GM12878 (cell line): ENCODE results near the gene ZC3H11A. TPM values are rescaled to one million over a fixed set of nuclear protein-coding genes. Genes with fewer than 3 reads are reported as not detected.

Experiments
- ATAC-seq: fragments of 200-7000 bp; cut with Tn5 transposase; 3 replicates; pipeline ENCODE4 v1.9.1; 2020; ENCODE audit warnings: mild to moderate bottlenecking, moderate library complexity
- BruUV-seq: library from RNA; stranded (reverse); fragments of 400-500 nt; replicated peaks from 2 replicates; lab custom pipeline; 2021; lab: Mats Ljungman, UMichigan
- CTCF ChIA-PET: fragments of 300-600 bp; sonication (Branson Sonifier 250); formaldehyde crosslinking; extraction: SDS; loops from one replicate; lab custom pipeline; 2021; ENCODE audit warnings: inconsistent platforms; lab: Yijun Ruan, JAX
- POLR2A ChIA-PET: fragments of 350-600 bp; formaldehyde crosslinking; extraction: SDS; loops from one replicate; lab custom pipeline; 2021; ENCODE audit warnings: inconsistent platforms; lab: Charles Lee
- RAD21 ChIA-PET: fragments of 300-600 bp; sonication (Branson Sonifier 250); formaldehyde crosslinking; loops from one replicate; lab custom pipeline; 2023; ENCODE audit warnings: antibody characterized with exemption; ENCODE audit not compliant: unreplicated experiment; lab: Charles Lee
- SMC1A ChIA-PET: fragments of 300-600 bp; sonication (Branson Sonifier 250); formaldehyde crosslinking; loops from one replicate; lab custom pipeline; 2023; ENCODE audit not compliant: unreplicated experiment, uncharacterized antibody; lab: Charles Lee
- DNase-seq: peaks from one replicate; pipeline ENCODE4 v3.0.0-alpha.2; 2011; ENCODE audit warnings: low read depth, low spot score
- FAIRE-seq: peaks from 3 replicates; lab custom pipeline; 2011; peaks lifted over from hg19 to GRCh38; lab: Jason Lieb, UNC
- H2AFZ ChIP-seq: 2 replicates; pipeline ENCODE4 v1.6.0; 2011; ENCODE audit warnings: low read depth, low read length, control low read depth; ENCODE audit not compliant: control insufficient read depth
- H3K27ac ChIP-seq: 2 replicates; pipeline ENCODE4 v1.5.1; 2011; ENCODE audit warnings: control low read depth; ENCODE audit not compliant: control insufficient read depth, insufficient read depth
- H3K27me3 ChIP-seq, 2 experiments: replicated peaks in 1 of 2; 2 replicates each; pipeline versions ENCODE4 v1.6.0 to v1.6.1; 2011; ENCODE audit warnings: low read length in 1 of 2; ENCODE audit not compliant: control insufficient read depth in 2 of 2, insufficient read depth in 2 of 2
- H3K36me3 ChIP-seq, 2 experiments: 2 replicates each; pipeline ENCODE4 v1.5.1; 2011; ENCODE audit warnings: low read length in 1 of 2; ENCODE audit not compliant: control insufficient read depth in 2 of 2, insufficient read depth in 2 of 2
- H3K4me1 ChIP-seq: 2 replicates; pipeline ENCODE4 v1.6.1; 2011; ENCODE audit warnings: mild to moderate bottlenecking, low read length, moderate library complexity, mixed read lengths; ENCODE audit not compliant: control insufficient read depth, insufficient read depth
- H3K4me2 ChIP-seq: 2 replicates; pipeline ENCODE4 v1.6.0; 2011; ENCODE audit warnings: control low read depth; ENCODE audit not compliant: control insufficient read depth, insufficient read depth
- H3K4me3 ChIP-seq: fragments of 200-600 bp; sonication (generic); 2 replicates; pipeline ENCODE4 v1.5.1; 2016
- H3K79me2 ChIP-seq: 2 replicates; pipeline ENCODE4 v1.6.0; 2011; ENCODE audit warnings: low read length; ENCODE audit not compliant: control insufficient read depth, insufficient read depth
- H3K9ac ChIP-seq: 2 replicates; pipeline ENCODE4 v1.8.0; 2011; ENCODE audit warnings: low read length, control low read depth, mixed read lengths; ENCODE audit not compliant: control insufficient read depth, insufficient read depth
- H3K9me3 ChIP-seq: replicated peaks from 3 replicates; pipeline ENCODE4 v1.5.1; 2011; ENCODE audit warnings: mild to moderate bottlenecking, low read length; ENCODE audit not compliant: control insufficient read depth, insufficient read depth
- H4K20me1 ChIP-seq: 2 replicates; pipeline ENCODE4 v1.6.0; 2011; ENCODE audit not compliant: control insufficient read depth, insufficient read depth
- ASH2L ChIP-seq: fragments of 300-600, 200-600 bp; sonication (generic); IDR thresholded peaks from 2 replicates; pipeline ENCODE4 v1.6.1; 2017; ENCODE audit warnings: low read depth, mild to moderate bottlenecking, borderline replicate concordance
- BHLHE40 ChIP-seq, 2 experiments: fragments of 450-650 bp in 1 of 2; IDR thresholded peaks; 2 replicates each; pipeline ENCODE4 v1.6.1; 2011 to 2017; ENCODE audit warnings: low read depth in 2 of 2, borderline replicate concordance in 1 of 2, improper control_type of control experiment in 1 of 2, low read length in 1 of 2, mild to moderate bottlenecking in 1 of 2
- CBFB ChIP-seq: IDR thresholded peaks from 2 replicates; pipeline ENCODE4 v1.6.1; 2016; ENCODE audit warnings: antibody characterized with exemption, low read depth
- CBX5 ChIP-seq: sonication (generic); IDR thresholded peaks from 2 replicates; pipeline ENCODE4 v1.6.1; 2016; ENCODE audit warnings: low read depth, moderate library complexity, mild to moderate bottlenecking, inconsistent platforms
- EGR1 ChIP-seq, 2 experiments: IDR thresholded peaks; 1 replicate in 1 of 2; 2 replicates in 1 of 2; pipeline ENCODE4 v1.6.1; 2011 to 2012; ENCODE audit warnings: low read depth in 2 of 2, low read length in 2 of 2, borderline replicate concordance in 1 of 2, mild to moderate bottlenecking in 1 of 2, moderate library complexity in 1 of 2
- FOXM1 ChIP-seq: IDR thresholded peaks from 2 replicates; pipeline ENCODE4 v1.6.1; 2012; ENCODE audit warnings: low read depth, mild to moderate bottlenecking, inconsistent platforms, low read length, moderate library complexity
- MYB ChIP-seq: fragments of 150-350 bp; IDR thresholded peaks from 2 replicates; pipeline ENCODE4 v1.6.1; 2014; ENCODE audit warnings: mild to moderate bottlenecking, low read depth, low read length, borderline replicate concordance
- MYC ChIP-seq: IDR thresholded peaks from 2 replicates; pipeline ENCODE4 v1.6.1; 2011; ENCODE audit warnings: mild to moderate bottlenecking, low read length, moderate library complexity, inconsistent platforms; ENCODE audit not compliant: insufficient read depth, insufficient replicate concordance, insufficient read length, severe bottlenecking
- PAX5 ChIP-seq: IDR thresholded peaks from 2 replicates; pipeline ENCODE4 v1.6.1; 2011; ENCODE audit warnings: low read depth, low read length, borderline replicate concordance
- SIN3A ChIP-seq: IDR thresholded peaks from 2 replicates; pipeline ENCODE4 v1.6.1; 2012; ENCODE audit warnings: low read depth, low read length, improper control_type of control experiment
- SMARCA5 ChIP-seq: fragments of 450-650 bp; IDR thresholded peaks from 2 replicates; pipeline ENCODE4 v1.6.1; 2017; ENCODE audit warnings: mild to moderate bottlenecking
- WRNIP1 ChIP-seq: IDR thresholded peaks from 2 replicates; pipeline ENCODE4 v1.6.1; 2011; ENCODE audit warnings: low read depth, low read length, improper control_type of control experiment, borderline replicate concordance
- ZZZ3 ChIP-seq: IDR thresholded peaks from 2 replicates; pipeline ENCODE4 v1.6.1; 2011; ENCODE audit warnings: low read depth; ENCODE audit not compliant: control insufficient read depth, insufficient read length
- WGBS: methylation state at CpG from one replicate; pipeline ENCODE4 v1.1.6; 2016; ENCODE audit warnings: low lambda C conversion rate; ENCODE audit not compliant: insufficient replicate concordance, insufficient coverage; ENCODE audit errors: missing lambda C conversion rate; 5-methylcytosine and 5-hydroxymethylcytosine counted together
- in situ Hi-C: fragments of 300-500 bp; cut with MboI; formaldehyde crosslinking; loops from 9 replicates; pipeline ENCODE4 v1.14.3; 2018; ENCODE audit warnings: mixed read lengths
- intact Hi-C: fragments of 100-400 bp; cut with micrococcal nuclease; formaldehyde crosslinking; loops from one replicate; pipeline ENCODE4 v1.14.2; 2022; ENCODE audit not compliant: unreplicated experiment
- polyA plus RNA-seq, 11 experiments: library from polyadenylated mRNA; depleted of rRNA in 4 of 11; unstranded in 6 of 11; stranded (reverse) in 5 of 11; fragments of >200 nt; fragmentation: Nextera tagmentation in 4 of 11; fragmentation: Illumina TruSeq in 1 of 11; extraction: Ambion mirVana in 4 of 11; extraction: Trizol in 1 of 11; gene quantifications; 1 replicate in 1 of 11; 2 replicates in 10 of 11; pipeline versions ENCODE4 v1.2.1 to v1.2.3, GENCODE V29; 2011 to 2016; ENCODE audit warnings: inconsistent platforms in 2 of 11, missing spikeins in 2 of 11, low read depth in 1 of 11
- total RNA-seq, 4 experiments: library from RNA; depleted of rRNA in 3 of 4; stranded (reverse); fragments of >200 nt in 3 of 4; fragmentation: Illumina TruSeq in 1 of 4; extraction: Trizol in 1 of 4; gene quantifications; 2 replicates each; pipeline versions ENCODE4 v1.2.1 to v1.2.3, GENCODE V29; 2013 to 2021

ZC3H11A gene
- total and polyA plus RNA-seq, 10 of the 15 experiments (the other 5 are each of a cell fraction or from before 2014, with no cell fraction given): 21.1 to 123 (median 60.8) TPM

GRCh38 chr1:203807196-203807595 is 11.8 kb downstream of the ZC3H11A start:
- ChIA-PET RAD21 (interaction anchor here (1.0 kb wide), 1 partner anchor 591 kb away, joined by 4 read pairs; no protein-coding TSS in a partner anchor), POLR2A (interaction anchor here (0.5 to 0.6 kb wide), 2 partner anchors 638 to 708 kb away, joined by 3 read pairs; no protein-coding TSS in a partner anchor), SMC1A (interaction anchor here (0.7 to 1.2 kb wide), 4 partner anchors 10 to 29 kb away, joined by 3 to 6 read pairs (median 4); no protein-coding TSS in a partner anchor), CTCF (no interaction called here)
- intact Hi-C loops: no loop called here
- Histone ChIP-seq H3K36me3 (peaks cover 1 to 21% of the 10 kb centered on the region in 2 experiments), H3K9ac (no peak overlapping the region), H3K4me3 (no peak overlapping the region), H3K4me1 (no peaks in the 10 kb centered on the region), H3K4me2 (no peak overlapping the region), H3K27ac (no peak overlapping the region), H2AFZ (no peak overlapping the region), H4K20me1 (no peaks in the 10 kb centered on the region; the same call in 1 of the 2 replicates), H3K79me2 (peaks cover 21% of the 10 kb centered on the region), H3K27me3 (no peaks in the 10 kb centered on the region), H3K9me3 (no peaks in the 10 kb centered on the region)
- in situ Hi-C loops: no loop called here
- ATAC-seq (no peak), FAIRE-seq (no peak), DNase-seq (no peak)
- no TSS peak for BruUV-seq
- 95% methylated on average over 2 of the region's 2 CpGs for WGBS
- no peak for TF ChIP-seq SMARCA5
- TF ChIP-seq SIN3A: no peak
- no peak for TF ChIP-seq WRNIP1
- TF ChIP-seq MYB: no peak
- TF ChIP-seq MYC: no peak
- no peak for TF ChIP-seq ASH2L
- TF ChIP-seq CBX5: no peak
- TF ChIP-seq FOXM1: no peak
- TF ChIP-seq ZZZ3: no peak
- TF ChIP-seq BHLHE40 (IDR thresholded peaks at IDR 0.05; ENCODE audit: borderline replicate concordance in 1 of 2, low read depth in 2 of 2, low read length in 1 of 2): no peak
- no peak for TF ChIP-seq EGR1 (IDR thresholded peaks at IDR 0.05; ENCODE audit: borderline replicate concordance in 1 of 2, low read depth in 2 of 2, low read length in 2 of 2)
- no peak for TF ChIP-seq PAX5
- no peak for TF ChIP-seq CBFB
